Measurements from ENCODE around the gene CEP192.

Gene CEP192

DNA sequence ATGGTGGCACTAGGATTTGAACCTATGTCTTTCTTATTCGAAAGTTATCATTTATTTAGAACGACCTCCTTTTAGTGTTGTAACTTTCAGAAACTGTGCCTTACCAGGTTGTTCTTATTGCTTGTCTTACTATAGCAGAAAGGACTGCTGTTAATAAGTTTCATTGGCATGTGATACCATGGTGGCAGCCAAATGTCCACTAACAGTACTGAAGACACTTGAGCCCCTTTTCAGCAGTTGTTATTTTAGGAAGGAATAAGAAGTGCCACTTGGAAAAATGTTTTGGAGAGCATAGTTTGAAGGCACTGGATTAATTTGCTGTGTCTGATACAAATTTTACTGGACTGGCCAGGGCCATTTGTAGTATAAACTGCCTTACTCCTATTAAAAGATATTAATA is 37.7 kb downstream of the CEP192 start:
- H3K36me3 ChIP-seq (ENCODE audit: control insufficient read depth, insufficient read depth, low read length), result peaks cover 70% of the 10 kb centered on the region

DNA sequence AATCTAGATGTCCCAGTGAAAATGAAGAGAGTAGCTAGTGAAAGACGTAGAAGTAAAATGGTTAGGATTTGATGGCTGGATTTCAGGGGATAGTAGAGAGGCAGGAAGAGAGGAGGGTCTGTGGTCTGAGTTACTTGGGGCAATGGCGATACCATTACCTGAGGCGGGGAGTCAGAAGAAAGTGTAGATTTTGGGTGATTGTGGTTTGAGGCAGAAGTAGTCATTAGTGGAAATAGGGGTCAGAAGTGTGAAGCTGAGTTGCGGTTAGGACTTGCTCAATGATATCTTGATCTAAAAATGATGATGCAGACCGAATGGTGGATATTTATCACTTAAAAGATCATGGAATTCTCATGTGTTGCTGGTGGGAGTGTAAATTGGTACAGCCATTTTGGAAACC is 41.0 kb downstream of the CEP192 start:
- H3K36me3 ChIP-seq (ENCODE audit: control insufficient read depth, insufficient read depth, low read length), result peaks cover 62% of the 10 kb centered on the region
- no peaks in the 10 kb centered on the region for H3K4me1 ChIP-seq (ENCODE audit: control insufficient read depth, insufficient read depth, low read length)
- no peak overlapping the region for H3K4me3 ChIP-seq (ENCODE audit: low read depth, low read length)
- no peaks in the 10 kb centered on the region for H3K27me3 ChIP-seq (ENCODE audit: control insufficient read depth, insufficient read depth, low read length)
- H3K27ac ChIP-seq (ENCODE audit: low read depth, low read length), result no peak overlapping the region
- no peaks in the 10 kb centered on the region for H3K9me3 ChIP-seq (ENCODE audit: control insufficient read depth, insufficient read depth, low read depth, low read length)
- no peak overlapping the region for H3K9ac ChIP-seq (ENCODE audit: low read length)

More for the DNA sequence above, 37.7 kb downstream of the CEP192 start:
- no peaks in the 10 kb centered on the region for H3K4me1 ChIP-seq (ENCODE audit: control insufficient read depth, insufficient read depth, low read length)
- H3K9ac ChIP-seq (ENCODE audit: low read length), result no peak overlapping the region
- no peak overlapping the region for H3K4me3 ChIP-seq (ENCODE audit: low read depth, low read length)
- no peaks in the 10 kb centered on the region for H3K27me3 ChIP-seq (ENCODE audit: control insufficient read depth, insufficient read depth, low read length)
- H3K9me3 ChIP-seq (ENCODE audit: control insufficient read depth, insufficient read depth, low read depth, low read length), result no peaks in the 10 kb centered on the region
- no peak overlapping the region for H3K27ac ChIP-seq (ENCODE audit: low read depth, low read length)

DNA sequence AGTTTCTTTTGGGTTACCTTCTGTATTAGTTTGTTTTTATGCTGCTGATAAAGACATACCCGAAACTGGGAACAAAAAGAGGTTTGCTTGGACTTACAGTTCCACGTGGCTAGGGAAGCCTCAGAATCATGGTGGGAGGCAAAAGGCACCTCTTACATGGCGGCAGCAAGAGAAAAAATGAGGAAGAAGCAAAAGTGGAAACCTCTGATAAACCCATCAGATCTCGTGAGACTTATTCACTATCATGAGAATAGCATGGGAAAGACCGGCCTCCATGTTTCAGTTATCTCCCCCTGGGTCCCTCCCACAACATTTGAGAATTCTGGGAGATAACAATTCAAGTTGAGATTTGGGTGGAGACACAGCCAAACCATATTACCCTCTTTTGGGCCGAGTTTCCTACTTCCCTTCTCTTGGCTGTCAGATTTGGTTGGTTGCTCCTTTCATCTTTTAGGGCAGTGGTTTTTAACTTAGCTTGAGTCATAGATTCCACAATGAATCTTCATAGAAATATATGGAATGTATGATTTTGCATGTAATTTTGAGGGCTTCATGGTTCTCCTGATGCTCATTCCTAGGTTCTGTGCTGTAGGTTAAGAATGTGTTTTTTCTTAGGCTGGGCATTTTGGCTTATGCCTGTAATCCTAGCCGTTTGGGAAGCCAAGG is 44.2 kb downstream of the CEP192 start:
- H3K27me3 ChIP-seq (ENCODE audit: control insufficient read depth, insufficient read depth, low read length), result no peaks in the 10 kb centered on the region
- no peak overlapping the region for H3K27ac ChIP-seq (ENCODE audit: low read depth, low read length)
- H3K36me3 ChIP-seq (ENCODE audit: control insufficient read depth, insufficient read depth, low read length), result peaks cover 48% of the 10 kb centered on the region
- no peak overlapping the region for H3K4me3 ChIP-seq (ENCODE audit: low read depth, low read length)
- H3K9ac ChIP-seq (ENCODE audit: low read length), result no peak overlapping the region
- H3K9me3 ChIP-seq (ENCODE audit: control insufficient read depth, insufficient read depth, low read depth, low read length), result no peaks in the 10 kb centered on the region
- no peaks in the 10 kb centered on the region for H3K4me1 ChIP-seq (ENCODE audit: control insufficient read depth, insufficient read depth, low read length)

DNA sequence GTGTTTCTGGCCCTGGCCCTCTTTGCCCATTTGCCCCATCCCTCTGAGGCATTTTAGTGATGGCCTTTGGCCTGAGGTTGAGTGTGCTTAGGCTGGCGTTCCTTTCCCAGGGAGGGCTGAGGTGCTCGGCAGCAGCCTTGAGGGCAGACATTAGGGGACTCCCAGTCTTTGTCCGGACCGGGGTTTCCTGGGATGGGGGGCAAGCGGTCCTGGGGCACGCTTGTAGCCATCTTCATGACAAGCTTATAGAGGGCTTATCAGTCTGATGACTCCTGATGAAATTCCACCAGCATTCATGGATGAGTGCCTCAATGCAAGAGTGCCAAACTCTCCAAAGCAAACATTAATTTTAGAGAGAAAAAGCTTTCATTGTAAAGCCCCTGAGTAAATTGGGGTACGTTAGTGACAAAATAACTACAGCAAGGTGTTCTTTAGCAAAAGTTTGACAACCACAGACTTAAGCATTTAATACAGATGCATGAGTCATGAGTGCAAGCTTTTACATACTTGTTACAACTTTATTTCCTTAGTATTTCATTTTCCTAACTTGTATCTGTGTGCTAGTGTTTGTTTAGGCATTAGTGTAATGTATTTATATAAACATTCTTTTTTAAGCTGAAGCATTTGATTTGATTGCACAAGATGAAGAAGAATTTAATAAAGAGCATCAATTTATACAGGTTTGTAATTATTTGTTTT is 45.6 kb downstream of the CEP192 start:
- no peak overlapping the region for H3K4me3 ChIP-seq (ENCODE audit: low read depth, low read length)
- no peaks in the 10 kb centered on the region for H3K27me3 ChIP-seq (ENCODE audit: control insufficient read depth, insufficient read depth, low read length)
- H3K9me3 ChIP-seq (ENCODE audit: control insufficient read depth, insufficient read depth, low read depth, low read length), result no peaks in the 10 kb centered on the region
- peaks cover 43% of the 10 kb centered on the region for H3K36me3 ChIP-seq (ENCODE audit: control insufficient read depth, insufficient read depth, low read length)
- no peak overlapping the region for H3K9ac ChIP-seq (ENCODE audit: low read length)
- no peaks in the 10 kb centered on the region for H3K4me1 ChIP-seq (ENCODE audit: control insufficient read depth, insufficient read depth, low read length)
- H3K27ac ChIP-seq (ENCODE audit: low read depth, low read length), result no peak overlapping the region

DNA sequence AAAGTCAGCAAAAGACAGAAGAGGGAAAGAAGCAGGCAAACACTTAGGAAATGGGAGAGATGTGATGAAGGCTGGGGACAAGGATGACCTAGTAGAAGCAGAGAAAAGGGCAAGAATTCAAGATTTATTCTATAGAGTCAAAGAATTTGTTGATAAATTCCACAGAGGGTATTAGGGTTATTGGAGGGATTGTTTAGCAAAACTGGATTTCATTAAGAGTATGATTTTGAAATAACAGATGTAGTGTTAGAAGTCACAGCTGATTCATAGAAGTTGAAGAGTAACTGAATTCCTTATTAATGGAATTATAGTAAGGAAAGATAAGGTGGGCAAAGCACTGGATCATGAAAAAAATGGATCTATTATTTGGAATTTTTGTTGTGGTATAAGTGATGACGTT is 48.6 kb downstream of the CEP192 start:
- H3K4me3 ChIP-seq (ENCODE audit: low read depth, low read length), result no peak overlapping the region
- no peaks in the 10 kb centered on the region for H3K4me1 ChIP-seq (ENCODE audit: control insufficient read depth, insufficient read depth, low read length)
- no peak overlapping the region for H3K27ac ChIP-seq (ENCODE audit: low read depth, low read length)
- H3K27me3 ChIP-seq (ENCODE audit: control insufficient read depth, insufficient read depth, low read length), result no peaks in the 10 kb centered on the region
- peaks cover 41% of the 10 kb centered on the region for H3K36me3 ChIP-seq (ENCODE audit: control insufficient read depth, insufficient read depth, low read length)
- no peak overlapping the region for H3K9ac ChIP-seq (ENCODE audit: low read length)
- H3K9me3 ChIP-seq (ENCODE audit: control insufficient read depth, insufficient read depth, low read depth, low read length), result no peaks in the 10 kb centered on the region

DNA sequence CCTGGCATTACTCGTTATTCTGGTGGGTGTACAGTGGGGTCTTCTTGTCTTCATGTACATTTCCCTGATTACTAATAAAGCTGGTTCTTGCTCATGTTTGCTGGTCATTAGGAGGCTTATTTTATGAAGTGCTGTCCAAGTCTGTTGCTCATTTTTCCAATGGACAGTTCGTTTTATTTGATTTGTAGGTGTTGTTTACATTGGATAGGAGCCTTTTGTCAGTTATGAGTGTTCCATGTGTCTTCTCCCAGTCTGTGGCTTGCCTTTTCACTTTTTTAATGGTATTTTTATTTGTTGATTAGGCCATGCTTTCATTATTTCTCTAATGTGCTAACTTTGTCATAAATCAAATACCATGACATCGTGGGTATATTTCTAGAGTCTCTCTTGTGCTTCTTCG is 51.9 kb downstream of the CEP192 start:
- H3K4me1 ChIP-seq (ENCODE audit: control insufficient read depth, insufficient read depth, low read length), result no peaks in the 10 kb centered on the region
- no peak overlapping the region for H3K4me3 ChIP-seq (ENCODE audit: low read depth, low read length)
- no peak overlapping the region for H3K27ac ChIP-seq (ENCODE audit: low read depth, low read length)
- H3K27me3 ChIP-seq (ENCODE audit: control insufficient read depth, insufficient read depth, low read length), result no peaks in the 10 kb centered on the region
- H3K9me3 ChIP-seq (ENCODE audit: control insufficient read depth, insufficient read depth, low read depth, low read length), result no peaks in the 10 kb centered on the region
- H3K36me3 ChIP-seq (ENCODE audit: control insufficient read depth, insufficient read depth, low read length), result peaks cover 47% of the 10 kb centered on the region
- no peak overlapping the region for H3K9ac ChIP-seq (ENCODE audit: low read length)

DNA sequence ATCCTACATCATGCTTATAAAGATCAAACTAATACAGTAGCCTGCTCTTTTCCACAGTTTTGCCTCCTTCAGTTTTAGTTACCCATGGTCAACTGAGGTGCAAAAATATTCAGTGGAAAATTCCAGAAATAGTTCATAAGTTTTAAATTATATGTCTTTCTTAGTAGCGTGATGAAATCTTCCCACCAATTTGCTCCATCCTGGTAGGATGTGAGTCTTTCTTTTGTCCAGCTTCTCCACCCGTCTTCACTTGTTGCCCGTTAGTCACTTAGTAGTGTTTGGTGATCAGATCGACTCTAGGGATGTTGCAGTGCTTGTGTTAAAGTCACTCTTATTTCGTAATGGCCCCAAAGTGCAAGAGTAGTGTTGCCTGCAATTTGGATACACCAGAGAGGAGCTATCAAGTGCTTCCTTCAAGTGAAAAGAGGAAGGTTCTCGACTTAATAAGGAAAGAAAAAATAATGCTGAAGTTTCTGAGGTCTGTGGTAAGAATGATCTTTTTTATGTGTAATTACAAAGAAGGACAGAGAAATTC is 57.0 kb downstream of the CEP192 start:
- no peaks in the 10 kb centered on the region for H3K27me3 ChIP-seq (ENCODE audit: control insufficient read depth, insufficient read depth, low read length)
- H3K36me3 ChIP-seq (ENCODE audit: control insufficient read depth, insufficient read depth, low read length), result peaks cover 68% of the 10 kb centered on the region
- H3K4me1 ChIP-seq (ENCODE audit: control insufficient read depth, insufficient read depth, low read length), result no peaks in the 10 kb centered on the region
- H3K4me3 ChIP-seq (ENCODE audit: low read depth, low read length), result no peak overlapping the region
- H3K9ac ChIP-seq (ENCODE audit: low read length), result no peak overlapping the region
- no peaks in the 10 kb centered on the region for H3K9me3 ChIP-seq (ENCODE audit: control insufficient read depth, insufficient read depth, low read depth, low read length)
- H3K27ac ChIP-seq (ENCODE audit: low read depth, low read length), result no peak overlapping the region

DNA sequence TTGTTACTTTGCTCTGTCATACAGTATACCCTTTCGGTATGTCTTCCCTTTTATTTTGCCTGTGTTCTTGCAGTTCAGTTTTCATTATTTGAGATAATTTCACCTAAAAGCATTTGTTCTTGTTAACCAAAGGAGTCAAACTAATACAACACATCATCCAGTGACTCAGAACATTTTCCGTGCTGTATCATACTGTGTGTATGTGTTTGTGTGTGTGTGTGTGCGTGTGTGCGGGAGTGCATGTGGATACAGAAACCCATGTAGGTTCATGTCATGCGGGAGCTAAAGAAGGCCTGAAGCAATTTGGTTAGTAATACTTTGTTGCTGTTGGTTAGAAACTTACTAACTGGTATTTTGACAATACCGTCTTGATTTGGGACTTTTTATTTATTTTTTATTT is 60.0 kb downstream of the CEP192 start:
- no peak overlapping the region for H3K4me3 ChIP-seq (ENCODE audit: low read depth, low read length)
- peaks cover 77% of the 10 kb centered on the region for H3K36me3 ChIP-seq (ENCODE audit: control insufficient read depth, insufficient read depth, low read length)
- no peak overlapping the region for H3K9ac ChIP-seq (ENCODE audit: low read length)
- H3K4me1 ChIP-seq (ENCODE audit: control insufficient read depth, insufficient read depth, low read length), result no peaks in the 10 kb centered on the region
- no peaks in the 10 kb centered on the region for H3K27me3 ChIP-seq (ENCODE audit: control insufficient read depth, insufficient read depth, low read length)
- H3K27ac ChIP-seq (ENCODE audit: low read depth, low read length), result no peak overlapping the region
- no peaks in the 10 kb centered on the region for H3K9me3 ChIP-seq (ENCODE audit: control insufficient read depth, insufficient read depth, low read depth, low read length)

DNA sequence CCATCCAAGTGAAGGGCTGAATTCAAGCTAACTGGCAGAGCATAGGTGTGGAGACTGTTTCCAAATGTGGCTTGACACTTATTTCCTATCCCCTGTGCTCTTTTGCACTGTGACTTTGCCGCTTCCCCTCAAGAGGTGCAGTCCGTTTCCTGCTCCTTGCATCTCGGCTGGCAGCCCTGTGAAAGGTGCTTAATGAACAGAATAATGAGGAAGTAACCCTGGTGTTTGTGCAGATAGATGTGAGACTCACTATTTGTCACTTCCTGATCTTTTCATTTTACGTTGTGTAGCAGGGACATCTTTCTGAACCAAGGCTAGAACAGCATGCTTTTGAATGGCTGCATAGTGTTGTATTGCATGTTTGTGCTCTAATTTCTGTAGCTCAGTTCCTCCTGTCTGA is 60.8 kb downstream of the CEP192 start:
- Histone ChIP-seq H3K4me3 (ENCODE audit: low read depth, low read length) (no peak overlapping the region), H3K27ac (ENCODE audit: low read depth, low read length) (no peak overlapping the region), H3K36me3 (ENCODE audit: control insufficient read depth, insufficient read depth, low read length) (peaks cover 82% of the 10 kb centered on the region), H3K27me3 (ENCODE audit: control insufficient read depth, insufficient read depth, low read length) (no peaks in the 10 kb centered on the region), H3K4me1 (ENCODE audit: control insufficient read depth, insufficient read depth, low read length) (no peaks in the 10 kb centered on the region), H3K9ac (ENCODE audit: low read length) (no peak overlapping the region), H3K9me3 (ENCODE audit: control insufficient read depth, insufficient read depth, low read depth, low read length) (no peaks in the 10 kb centered on the region)

DNA sequence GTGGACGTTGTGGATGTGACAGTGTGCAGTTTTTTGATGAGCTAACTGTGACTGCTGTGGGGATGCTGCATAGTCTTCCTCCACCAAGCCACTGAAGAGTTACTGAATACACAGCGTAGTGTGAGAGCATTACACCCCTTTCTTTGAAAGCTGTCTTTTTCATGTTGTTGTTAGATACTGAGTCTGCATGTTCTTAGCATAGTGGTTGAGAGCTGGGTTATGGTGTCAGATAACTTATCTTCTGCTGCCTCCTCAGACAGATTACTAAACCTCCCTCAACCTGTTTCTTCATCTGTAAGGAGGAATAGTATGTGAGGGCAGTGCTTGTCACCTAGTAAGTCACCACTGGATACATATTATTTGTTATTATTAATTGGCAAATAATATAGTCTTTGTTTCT is 63.2 kb downstream of the CEP192 start:
- Histone ChIP-seq H3K27ac (ENCODE audit: low read depth, low read length) (no peak overlapping the region), H3K9me3 (ENCODE audit: control insufficient read depth, insufficient read depth, low read depth, low read length) (no peaks in the 10 kb centered on the region), H3K27me3 (ENCODE audit: control insufficient read depth, insufficient read depth, low read length) (no peaks in the 10 kb centered on the region), H3K9ac (ENCODE audit: low read length) (no peak overlapping the region), H3K4me3 (ENCODE audit: low read depth, low read length) (no peak overlapping the region), H3K4me1 (ENCODE audit: control insufficient read depth, insufficient read depth, low read length) (no peaks in the 10 kb centered on the region), H3K36me3 (ENCODE audit: control insufficient read depth, insufficient read depth, low read length) (peaks cover 87% of the 10 kb centered on the region)

DNA sequence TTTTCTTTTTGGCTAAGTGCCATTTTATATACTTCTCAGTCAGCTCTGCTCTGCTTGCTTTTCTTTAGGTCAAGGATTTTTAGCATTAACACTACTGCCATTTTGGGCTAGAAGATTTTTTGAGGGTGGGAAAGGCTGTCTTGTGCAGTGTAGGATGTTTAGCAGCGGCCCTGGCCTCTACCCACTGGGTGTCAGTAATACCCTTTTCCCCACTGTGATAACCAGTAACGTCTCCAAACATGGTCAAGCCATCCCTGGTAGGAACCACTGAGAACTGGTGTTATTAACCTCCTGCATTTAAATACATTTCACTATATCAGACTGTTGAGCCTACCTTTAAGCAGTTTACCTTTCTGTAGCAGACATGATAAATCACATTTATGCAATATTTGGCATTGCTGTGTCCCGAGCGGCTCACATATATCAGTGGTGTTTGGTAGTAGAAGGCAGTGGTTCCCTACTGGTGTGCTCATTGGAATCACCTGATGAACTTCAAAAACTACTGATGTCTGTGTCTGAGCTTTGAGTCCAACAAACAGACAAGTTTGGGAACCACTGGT is 70.5 kb downstream of the CEP192 start:
- no peak overlapping the region for H3K9ac ChIP-seq (ENCODE audit: low read length)
- no peaks in the 10 kb centered on the region for H3K9me3 ChIP-seq (ENCODE audit: control insufficient read depth, insufficient read depth, low read depth, low read length)
- H3K27ac ChIP-seq (ENCODE audit: low read depth, low read length), result no peak overlapping the region
- H3K36me3 ChIP-seq (ENCODE audit: control insufficient read depth, insufficient read depth, low read length), result peaks cover 60% of the 10 kb centered on the region
- no peak overlapping the region for H3K4me3 ChIP-seq (ENCODE audit: low read depth, low read length)
- no peaks in the 10 kb centered on the region; the same call in 1 of the 2 replicates for H3K4me1 ChIP-seq (ENCODE audit: control insufficient read depth, insufficient read depth, low read length)
- H3K27me3 ChIP-seq (ENCODE audit: control insufficient read depth, insufficient read depth, low read length), result no peaks in the 10 kb centered on the region
